ENCODE data around the gene AP4S1.
"Not testable (repeated sequence)": the region's sequence is repeated elsewhere in the genome, so short reads cannot be mapped to it uniquely, and the experiment has no call there.

Gene AP4S1

GRCh38 chr14:30998100-30998706 is 27.2 kb upstream of the AP4S1 start:
- TF ChIP-seq ZFX (IDR thresholded peaks at IDR 0.05; ENCODE audit: borderline replicate concordance) (no peak), CTCF (IDR thresholded peaks at IDR 0.05) (no peak)
- H3K27ac ChIP-seq, result no peak overlapping the region

GRCh38 chr14:30999038-30999773 is 26.2 kb upstream of the AP4S1 start:
- no peak overlapping the region for H3K27ac ChIP-seq
- TF ChIP-seq CTCF (IDR thresholded peaks at IDR 0.05) (no peak), ZFX (IDR thresholded peaks at IDR 0.05; ENCODE audit: borderline replicate concordance) (no peak)

GRCh38 chr14:31000629-31001338 is 24.7 kb upstream of the AP4S1 start:
- no peak for TF ChIP-seq CTCF (IDR thresholded peaks at IDR 0.05)
- no peak for TF ChIP-seq ZFX (IDR thresholded peaks at IDR 0.05; ENCODE audit: borderline replicate concordance)
- no peak overlapping the region for H3K27ac ChIP-seq

- no peak overlapping the region for H3K27ac ChIP-seq
Measured at GRCh38 chr14:31001339-31001658, 24.1 kb upstream of the AP4S1 start.

GRCh38 chr14:31003284-31003683 is 22.2 kb upstream of the AP4S1 start:
- no peak for TF ChIP-seq ZFX (IDR thresholded peaks at IDR 0.05; ENCODE audit: borderline replicate concordance)
- TF ChIP-seq CTCF (IDR thresholded peaks at IDR 0.05), result no peak
- no peak overlapping the region for H3K27ac ChIP-seq

More at GRCh38 chr14:31001339-31001658, 24.1 kb upstream of the AP4S1 start:
- TF ChIP-seq ZFX (IDR thresholded peaks at IDR 0.05; ENCODE audit: borderline replicate concordance) (no peak), CTCF (IDR thresholded peaks at IDR 0.05) (no peak)

GRCh38 chr14:31004007-31004406 is 21.4 kb upstream of the AP4S1 start:
- H3K27ac ChIP-seq, result not testable (repeated sequence)

- H3K27ac ChIP-seq, result no peak overlapping the region
- TF ChIP-seq CTCF (IDR thresholded peaks at IDR 0.05) (no peak), ZFX (IDR thresholded peaks at IDR 0.05; ENCODE audit: borderline replicate concordance) (no peak)
Measured at GRCh38 chr14:31006703-31007102, 18.7 kb upstream of the AP4S1 start.

Data from 22Rv1 (cell line).